ENCODE data around the gene AARSD1.
"Not testable (repeated sequence)": the region's sequence is repeated elsewhere in the genome, so short reads cannot be mapped to it uniquely, and the experiment has no call there.

The AARSD1 gene

GRCh38 chr17:42918902-42919521 is 45.2 kb downstream of the AARSD1 start:
- Histone ChIP-seq H3K4me3 (ENCODE audit: insufficient read length, low read depth) (no peak overlapping the region), H3K4me1 (ENCODE audit: insufficient read depth, insufficient read length) (peaks cover 2% of the 10 kb centered on the region), H3K36me3 (ENCODE audit: insufficient read depth, insufficient read length, low read length) (no peaks in the 10 kb centered on the region), H3K9me3 (ENCODE audit: insufficient read depth, low read length) (no peaks in the 10 kb centered on the region), H3K9ac (ENCODE audit: insufficient read length, low read depth) (no peak overlapping the region), H3K27me3 (ENCODE audit: insufficient read depth, insufficient read length) (no peaks in the 10 kb centered on the region)
- no peak for DNase-seq (ENCODE audit: low read depth, low spot score)
- TF ChIP-seq SUZ12 (IDR thresholded peaks at IDR 0.05; ENCODE audit: extremely low read depth, insufficient read depth, insufficient read length) (no peak), ZNF274 (IDR thresholded peaks at IDR 0.05; ENCODE audit: low read depth, low read length) (no peak), YY1 (IDR thresholded peaks at IDR 0.05; ENCODE audit: insufficient read depth, insufficient read length) (no peak)

DNA sequence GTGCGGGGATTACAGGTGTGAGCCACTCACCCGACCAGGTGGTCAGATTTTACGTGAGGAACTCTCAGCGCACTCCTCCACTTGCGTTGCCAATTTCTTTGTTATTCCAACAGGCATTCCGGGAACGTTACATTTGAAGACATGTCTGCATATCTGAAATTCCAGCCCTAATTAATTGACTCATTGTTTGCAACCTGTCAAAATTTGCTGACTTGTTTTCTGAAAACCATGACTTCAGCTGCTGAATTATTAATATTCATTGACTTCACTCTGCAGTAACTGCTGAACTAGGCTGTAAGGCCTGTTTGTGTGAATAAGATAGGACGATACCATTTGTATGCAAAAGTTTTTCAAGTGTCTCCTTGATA is 47.0 kb downstream of the AARSD1 start:
- Histone ChIP-seq H3K4me3 (ENCODE audit: insufficient read length, low read depth) (no peak overlapping the region), H3K36me3 (ENCODE audit: insufficient read depth, insufficient read length, low read length) (no peaks in the 10 kb centered on the region), H3K27me3 (ENCODE audit: insufficient read depth, insufficient read length) (no peaks in the 10 kb centered on the region), H3K9ac (ENCODE audit: insufficient read length, low read depth) (no peak overlapping the region), H3K4me1 (ENCODE audit: insufficient read depth, insufficient read length) (peaks cover 2% of the 10 kb centered on the region), H3K9me3 (ENCODE audit: insufficient read depth, low read length) (no peaks in the 10 kb centered on the region)
- no peak for TF ChIP-seq YY1 (IDR thresholded peaks at IDR 0.05; ENCODE audit: insufficient read depth, insufficient read length)
- TF ChIP-seq SUZ12 (IDR thresholded peaks at IDR 0.05; ENCODE audit: extremely low read depth, insufficient read depth, insufficient read length): no peak
- TF ChIP-seq ZNF274 (IDR thresholded peaks at IDR 0.05; ENCODE audit: low read depth, low read length): no peak
- DNase-seq (ENCODE audit: low read depth, low spot score): no peak

- not testable (repeated sequence) for H3K9ac ChIP-seq (ENCODE audit: insufficient read length, low read depth)
Observed at GRCh38 chr17:42916388-42917235, 47.6 kb downstream of the AARSD1 start.

DNA sequence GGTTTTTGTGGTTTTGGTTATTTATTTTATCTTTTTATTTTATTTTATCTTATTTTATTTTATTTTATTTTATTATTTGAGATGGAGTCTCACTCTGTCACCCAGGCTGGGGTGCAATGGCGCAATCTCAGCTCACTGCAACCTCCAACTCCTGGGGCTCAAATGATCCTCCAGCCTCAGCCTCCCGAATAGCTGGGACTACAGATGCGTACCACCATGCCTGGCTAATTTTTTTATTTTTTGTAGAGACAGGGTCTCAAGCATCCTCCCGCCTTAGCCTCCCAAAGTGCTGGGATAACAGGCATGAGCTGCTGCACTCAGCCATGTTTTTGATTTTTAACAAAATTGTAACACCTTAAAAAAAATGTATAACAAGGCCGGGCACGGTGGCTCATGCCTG is 49.0 kb downstream of the AARSD1 start:
- H3K4me1 ChIP-seq (ENCODE audit: insufficient read depth, insufficient read length); H3K4me3 ChIP-seq (ENCODE audit: insufficient read length, low read depth); H3K27me3 ChIP-seq (ENCODE audit: insufficient read depth, insufficient read length); H3K36me3 ChIP-seq (ENCODE audit: insufficient read depth, insufficient read length, low read length); H3K9me3 ChIP-seq (ENCODE audit: insufficient read depth, low read length); H3K9ac ChIP-seq (ENCODE audit: insufficient read length, low read depth); DNase-seq (ENCODE audit: low read depth, low spot score): not testable (repeated sequence)

More at GRCh38 chr17:42916388-42917235, 47.6 kb downstream of the AARSD1 start:
- not testable (repeated sequence) for H3K27me3 ChIP-seq (ENCODE audit: insufficient read depth, insufficient read length); H3K4me1 ChIP-seq (ENCODE audit: insufficient read depth, insufficient read length); H3K9me3 ChIP-seq (ENCODE audit: insufficient read depth, low read length); DNase-seq (ENCODE audit: low read depth, low spot score); H3K4me3 ChIP-seq (ENCODE audit: insufficient read length, low read depth); H3K36me3 ChIP-seq (ENCODE audit: insufficient read depth, insufficient read length, low read length)

DNA sequence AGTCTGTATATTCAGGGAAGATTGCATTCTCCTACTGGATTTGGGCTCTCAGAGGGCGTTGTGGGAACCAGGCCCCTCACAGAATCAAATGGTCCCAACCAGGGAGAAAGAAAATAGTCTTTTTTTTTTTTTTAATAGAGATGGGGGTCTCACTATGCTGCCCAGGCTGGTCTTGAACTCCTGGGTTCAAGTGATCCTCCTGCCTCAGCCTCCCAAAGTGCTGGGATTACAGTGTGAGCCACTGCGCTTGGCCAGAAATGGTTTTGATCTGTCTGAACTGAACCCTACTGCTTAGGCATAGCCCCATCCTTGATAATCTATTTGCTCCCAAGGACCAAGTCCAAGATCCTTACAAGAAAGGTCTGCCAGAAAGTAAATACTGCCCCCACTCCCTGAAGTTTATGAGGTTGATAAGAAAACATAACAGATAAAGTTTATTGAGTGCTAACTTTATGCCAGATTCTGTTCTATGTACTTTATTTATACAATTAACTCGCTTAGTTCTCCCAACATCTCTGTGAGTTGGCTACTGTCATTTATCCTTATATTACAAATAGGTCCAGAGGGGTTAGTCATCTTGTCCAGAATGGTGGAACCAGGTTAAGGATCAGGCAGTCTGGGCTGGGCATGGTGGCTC is 50.2 kb downstream of the AARSD1 start:
- Histone ChIP-seq H3K36me3 (ENCODE audit: insufficient read depth, insufficient read length, low read length) (no peaks in the 10 kb centered on the region), H3K4me3 (ENCODE audit: insufficient read length, low read depth) (no peak overlapping the region)
- no peak for TF ChIP-seq ZNF274 (IDR thresholded peaks at IDR 0.05; ENCODE audit: low read depth, low read length)

DNA sequence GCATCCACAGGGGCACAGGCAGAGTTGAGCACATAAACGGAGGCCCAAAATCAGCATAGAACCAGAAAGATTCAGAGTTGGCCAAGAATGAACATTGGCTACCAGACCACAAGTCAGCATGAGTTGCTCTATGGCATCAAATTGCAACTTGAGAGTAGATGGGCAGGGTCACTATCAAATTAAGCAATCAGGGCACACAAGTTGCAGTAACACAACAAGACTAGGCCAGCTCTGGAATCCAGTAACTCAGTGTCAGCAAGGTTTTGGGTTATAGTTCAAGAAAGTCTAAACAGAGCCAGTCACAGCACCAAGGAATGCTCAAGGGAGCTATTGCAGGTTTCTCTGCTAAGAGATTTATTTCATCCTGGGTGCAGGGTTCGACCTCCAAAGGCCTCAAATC is 50.7 kb downstream of the AARSD1 start:
- Histone ChIP-seq H3K36me3 (ENCODE audit: insufficient read depth, insufficient read length, low read length) (no peaks in the 10 kb centered on the region), H3K4me3 (ENCODE audit: insufficient read length, low read depth) (no peak overlapping the region), H3K9ac (ENCODE audit: insufficient read length, low read depth) (no peak overlapping the region), H3K9me3 (ENCODE audit: insufficient read depth, low read length) (no peaks in the 10 kb centered on the region), H3K4me1 (ENCODE audit: insufficient read depth, insufficient read length) (no peaks in the 10 kb centered on the region), H3K27me3 (ENCODE audit: insufficient read depth, insufficient read length) (no peaks in the 10 kb centered on the region)
- no peak for DNase-seq (ENCODE audit: low read depth, low spot score)
- TF ChIP-seq SUZ12 (IDR thresholded peaks at IDR 0.05; ENCODE audit: extremely low read depth, insufficient read depth, insufficient read length): no peak
- no peak for TF ChIP-seq ZNF274 (IDR thresholded peaks at IDR 0.05; ENCODE audit: low read depth, low read length)
- TF ChIP-seq YY1 (IDR thresholded peaks at IDR 0.05; ENCODE audit: insufficient read depth, insufficient read length): no peak

More for the DNA sequence above, 50.2 kb downstream of the AARSD1 start:
- no peak for DNase-seq (ENCODE audit: low read depth, low spot score)
- H3K9me3 ChIP-seq (ENCODE audit: insufficient read depth, low read length): no peaks in the 10 kb centered on the region
- no peaks in the 10 kb centered on the region for H3K27me3 ChIP-seq (ENCODE audit: insufficient read depth, insufficient read length)
- H3K9ac ChIP-seq (ENCODE audit: insufficient read length, low read depth): no peak overlapping the region
- no peaks in the 10 kb centered on the region for H3K4me1 ChIP-seq (ENCODE audit: insufficient read depth, insufficient read length)

- Histone ChIP-seq H3K36me3 (ENCODE audit: insufficient read depth, insufficient read length, low read length) (no peaks in the 10 kb centered on the region), H3K4me3 (ENCODE audit: insufficient read length, low read depth) (no peak overlapping the region), H3K9me3 (ENCODE audit: insufficient read depth, low read length) (no peaks in the 10 kb centered on the region), H3K4me1 (ENCODE audit: insufficient read depth, insufficient read length) (no peaks in the 10 kb centered on the region), H3K27me3 (ENCODE audit: insufficient read depth, insufficient read length) (no peaks in the 10 kb centered on the region), H3K9ac (ENCODE audit: insufficient read length, low read depth) (no peak overlapping the region)
- TF ChIP-seq ZNF274 (IDR thresholded peaks at IDR 0.05; ENCODE audit: low read depth, low read length) (no peak), YY1 (IDR thresholded peaks at IDR 0.05; ENCODE audit: insufficient read depth, insufficient read length) (no peak), SUZ12 (IDR thresholded peaks at IDR 0.05; ENCODE audit: extremely low read depth, insufficient read depth, insufficient read length) (no peak)
- DNase-seq (ENCODE audit: low read depth, low spot score): no peak
Observed at GRCh38 chr17:42908872-42909700, 55.2 kb downstream of the AARSD1 start.

Measured in NT2/D1 (cell line).